Measurements from ENCODE around the gene AGAP3.

The AGAP3 gene

GRCh38 chr7:151181011-151181431 is 94.7 kb downstream of the AGAP3 start:
- H3K4me3 ChIP-seq (ENCODE audit: low read depth in 1 of 2, low read length in 1 of 2): no peak overlapping the region
- peaks cover 43% of the 10 kb centered on the region for H3K27me3 ChIP-seq
- H3K4me1 ChIP-seq (ENCODE audit: control insufficient read depth in 1 of 2, insufficient read depth in 1 of 2, low read depth in 1 of 2, low read length in 1 of 2): no peaks in the 10 kb centered on the region
- no peaks in the 10 kb centered on the region for H3K9me3 ChIP-seq
- H3K36me3 ChIP-seq: no peaks in the 10 kb centered on the region
- no peak for TF ChIP-seq CTCF (IDR thresholded peaks at IDR 0.05)
- H3K27ac ChIP-seq: no peak overlapping the region

GRCh38 chr7:151185762-151186639 is 99.7 kb downstream of the AGAP3 start:
- no peaks in the 10 kb centered on the region for H3K36me3 ChIP-seq
- no peaks in the 10 kb centered on the region for H3K9me3 ChIP-seq
- H3K4me3 ChIP-seq (ENCODE audit: low read depth in 1 of 2, low read length in 1 of 2): no peak overlapping the region
- peaks cover 12% of the 10 kb centered on the region for H3K27me3 ChIP-seq
- no peaks in the 10 kb centered on the region for H3K4me1 ChIP-seq (ENCODE audit: control insufficient read depth in 1 of 2, insufficient read depth in 1 of 2, low read depth in 1 of 2, low read length in 1 of 2)
- no peak overlapping the region for H3K27ac ChIP-seq
- TF ChIP-seq CTCF (IDR thresholded peaks at IDR 0.05): no peak

- Histone ChIP-seq H3K36me3 (no peaks in the 10 kb centered on the region), H3K27ac (no peak within 1 kb of the TSS)
Measured at GRCh38 chr7:151186640-151187408, 100.5 kb downstream of the AGAP3 start, which contains the start of gene ASB10. Gene ASB10, minus strand, starts transcription at chr7:151187250. Its CDS starts 120 bp downstream, at chr7:151187130.

GRCh38 chr7:151187409-151188251 is 101.4 kb downstream of the AGAP3 start:
- no peaks in the 10 kb centered on the region for H3K4me1 ChIP-seq (ENCODE audit: control insufficient read depth in 1 of 2, insufficient read depth in 1 of 2, low read depth in 1 of 2, low read length in 1 of 2)
- no peak overlapping the region for H3K4me3 ChIP-seq (ENCODE audit: low read depth in 1 of 2, low read length in 1 of 2)
- TF ChIP-seq CTCF (IDR thresholded peaks at IDR 0.05): no peak
- no peaks in the 10 kb centered on the region for H3K36me3 ChIP-seq
- H3K27me3 ChIP-seq: peaks cover 12% of the 10 kb centered on the region
- H3K9me3 ChIP-seq: no peaks in the 10 kb centered on the region
- no peak overlapping the region for H3K27ac ChIP-seq

More at GRCh38 chr7:151186640-151187408, 100.5 kb downstream of the AGAP3 start, which contains the start of gene ASB10:
- H3K9me3 ChIP-seq: no peaks in the 10 kb centered on the region
- H3K4me1 ChIP-seq (ENCODE audit: control insufficient read depth in 1 of 2, insufficient read depth in 1 of 2, low read depth in 1 of 2, low read length in 1 of 2): no peaks in the 10 kb centered on the region
- H3K27me3 ChIP-seq: peaks cover 12% of the 10 kb centered on the region
- no peak for TF ChIP-seq CTCF (IDR thresholded peaks at IDR 0.05)
- no peak within 1 kb of the TSS for H3K4me3 ChIP-seq (ENCODE audit: low read depth in 1 of 2, low read length in 1 of 2)

- peaks cover 7% of the 10 kb centered on the region for H3K27me3 ChIP-seq
- H3K9me3 ChIP-seq: no peaks in the 10 kb centered on the region
- H3K4me3 ChIP-seq (ENCODE audit: low read depth in 1 of 2, low read length in 1 of 2): no peak overlapping the region
- H3K4me1 ChIP-seq (ENCODE audit: control insufficient read depth in 1 of 2, insufficient read depth in 1 of 2, low read depth in 1 of 2, low read length in 1 of 2): no peaks in the 10 kb centered on the region
- TF ChIP-seq CTCF (IDR thresholded peaks at IDR 0.05): no peak
- no peaks in the 10 kb centered on the region for H3K36me3 ChIP-seq
- H3K27ac ChIP-seq: no peak overlapping the region
Measured at GRCh38 chr7:151188252-151188542, 101.9 kb downstream of the AGAP3 start.

Measured in neutrophil (primary cell).